Stimulated activated CD8-positive, alpha-beta memory T cell treated with anti-CD3 and anti-CD28 coated beads, Interleukin-4, amount 100 ng/mL, for 4 hours (primary cell): Measurements from ENCODE around the gene BORCS8.
"Not testable (repeated sequence)": the region's sequence is repeated elsewhere in the genome, so short reads cannot be mapped to it uniquely, and the experiment has no call there.

ENCODE experiments used
- DNase-seq, 2 donors: peaks; one replicate each; pipeline ENCODE4 v3.0.0-alpha.2; 2020; ENCODE audit warnings: low read depth in 2 of 2, low spot score in 1 of 2

The BORCS8 gene

GRCh38 chr19:19151418-19151817 is 40.5 kb downstream of the BORCS8 start:
- no peak for DNase-seq

- DNase-seq: no peak
Measured at GRCh38 chr19:19149435-19149834, 42.5 kb downstream of the BORCS8 start.

GRCh38 chr19:19148504-19148903 is 43.4 kb downstream of the BORCS8 start:
- DNase-seq: not testable (repeated sequence)

GRCh38 chr19:19147344-19147743 is 44.6 kb downstream of the BORCS8 start:
- DNase-seq: no peak

GRCh38 chr19:19146865-19147264 is 45.1 kb downstream of the BORCS8 start:
- no peak for DNase-seq

GRCh38 chr19:19145684-19146608 is 46.0 kb downstream of the BORCS8 start:
- peak; percentile 56 to 84 for DNase-seq

GRCh38 chr19:19145281-19145680 is 46.7 kb downstream of the BORCS8 start:
- no peak for DNase-seq

- no peak for DNase-seq
Measured at GRCh38 chr19:19142347-19142746, 49.6 kb downstream of the BORCS8 start.

- DNase-seq: no peak
Measured at GRCh38 chr19:19140476-19140875, 51.5 kb downstream of the BORCS8 start.

- DNase-seq: no peak
Measured at GRCh38 chr19:19139876-19140229, 52.1 kb downstream of the BORCS8 start.

GRCh38 chr19:19138109-19138981 is 53.6 kb downstream of the BORCS8 start, which contains the start of gene TMEM161A:
TSS of gene TMEM161A (minus strand) at chr19:19138478. CDS start at chr19:19138428, 50 bp downstream.
- DNase-seq: peak; percentile 90 to 93

- no peak for DNase-seq
Measured at GRCh38 chr19:19137556-19138108, 54.3 kb downstream of the BORCS8 start.

GRCh38 chr19:19135713-19136112 is 56.2 kb downstream of the BORCS8 start:
- DNase-seq: not testable (repeated sequence)

GRCh38 chr19:19134687-19135158 is 57.2 kb downstream of the BORCS8 start:
- DNase-seq: no peak

GRCh38 chr19:19133985-19134384 is 58.0 kb downstream of the BORCS8 start:
- no peak for DNase-seq

GRCh38 chr19:19132912-19133311 is 59.0 kb downstream of the BORCS8 start:
- no peak for DNase-seq

GRCh38 chr19:19131989-19132388 is 60.0 kb downstream of the BORCS8 start:
- no peak for DNase-seq
